ENCODE data around the gene TMEM198. TPM values are rescaled to one million over a fixed set of nuclear protein-coding genes. Genes with fewer than 3 reads are reported as not detected.

TMEM198 gene
- total and polyA plus RNA-seq, 2 experiments from 2014 or later, result 5.6 to 13.7 TPM

GRCh38 chr2:219567131-219567530 lies 23.3 kb downstream of the TMEM198 start (continued):
- TF ChIP-seq ZNF462 (CRISPR knock-in tag; IDR thresholded peaks at IDR 0.05) (no peak), CREB1 (CRISPR knock-in tag; IDR thresholded peaks at IDR 0.05; ENCODE audit: low read depth) (no peak), ZNF331 (CRISPR knock-in tag; IDR thresholded peaks at IDR 0.05; ENCODE audit: low read depth) (no peak), EZH2phosphoT487 (IDR thresholded peaks at IDR 0.05; ENCODE audit: unreplicated experiment) (no peak)

GRCh38 chr2:219567791-219568361 lies 24.0 kb downstream of the TMEM198 start:
- Mint-ChIP-seq H3K9me3 (peaks cover 2% of the 10 kb centered on the region; the same call in 2 of the 3 replicates), H3K4me3 (no peak overlapping the region; the same call in 2 of the 3 replicates), H3K4me1 (peaks cover 66% of the 10 kb centered on the region), H3K27ac (no peak overlapping the region), H3K27me3 (ENCODE audit: insufficient read depth, low read depth, poor library complexity) (peaks cover 34% of the 10 kb centered on the region), H3K36me3 (ENCODE audit: low read depth) (peaks cover 69% of the 10 kb centered on the region)
- H3F3A ChIP-seq (replicated peaks; ENCODE audit: low read depth), result peaks cover 36% of the 10 kb centered on the region
- peaks cover 58% of the 10 kb centered on the region for H3K4me1 ChIP-seq (ENCODE audit: insufficient read depth)
- no peak overlapping the region for H3K4me3 ChIP-seq
- H3K27me3 ChIP-seq (ENCODE audit: insufficient read depth), result peaks cover 13% of the 10 kb centered on the region
- no peak overlapping the region for H2AFZ ChIP-seq
- ATAC-seq (no peak; the same call in 2 of the 3 replicates), DNase-seq (ENCODE audit: low spot score) (peak; percentile 60)
- no peaks in the 10 kb centered on the region for H3K9me2 ChIP-seq (ENCODE audit: insufficient read depth)
- peaks cover 5% of the 10 kb centered on the region; the same call in 1 of the 2 replicates for H3K36me3 ChIP-seq (ENCODE audit: insufficient read depth)
- H3K27ac ChIP-seq (ENCODE audit: low read depth), result no peak overlapping the region
- H3K4me2 ChIP-seq, result no peak overlapping the region
- H3K79me2 ChIP-seq (replicated peaks; ENCODE audit: insufficient read depth), result peaks cover 20% of the 10 kb centered on the region; the same call in 1 of the 2 replicates
- H4K20me1 ChIP-seq (replicated peaks; ENCODE audit: insufficient read depth), result no peaks in the 10 kb centered on the region
- no peak for TF ChIP-seq STAT1 (IDR thresholded peaks at IDR 0.05; ENCODE audit: unreplicated experiment)
- 0 out of 2 replicates have a peak, but pooled peaks have one; percentile 25 for TF ChIP-seq POLR2AphosphoS5 (IDR thresholded peaks at IDR 0.05; ENCODE audit: low read depth)
- no peak for TF ChIP-seq CTCF (conservative IDR thresholded peaks at IDR 0.05; ENCODE audit: low read depth in 2 of 2)

Measured in GM23338 (cell line).